Measurements from ENCODE around the gene ACOT12.

The ACOT12 gene

GRCh38 chr5:81400375-81400774, 6.4 kb upstream of the ACOT12 start:
- DNase-seq (ENCODE audit: low read depth in 3 of 3) = no peak

GRCh38 chr5:81398741-81399140, 4.8 kb upstream of the ACOT12 start:
- DNase-seq (ENCODE audit: low read depth in 3 of 3) = no peak

- DNase-seq (ENCODE audit: low read depth in 3 of 3) = no peak
Observed at GRCh38 chr5:81397176-81397575, 3.2 kb upstream of the ACOT12 start.

DNA sequence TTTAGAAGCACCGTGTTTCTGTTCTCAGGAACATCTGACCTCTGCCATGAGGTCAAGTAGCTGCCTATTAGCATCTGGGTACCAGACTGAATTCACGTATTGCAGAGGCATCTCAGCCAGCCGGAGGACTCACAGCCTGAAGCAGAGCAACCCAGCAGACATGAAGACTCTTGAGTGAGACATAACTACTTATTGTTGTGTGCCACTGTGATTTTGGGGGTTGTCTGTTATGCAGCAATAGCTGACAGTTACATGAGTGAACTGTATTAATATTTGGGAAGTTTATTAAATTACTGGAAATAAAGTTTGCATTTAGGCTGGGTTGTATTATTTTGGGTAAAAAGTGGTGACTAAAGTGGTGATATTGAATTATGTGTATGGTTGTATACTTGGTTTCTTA, 1.3 kb upstream of the ACOT12 start:
- no peak for DNase-seq (ENCODE audit: low read depth in 3 of 3)

GRCh38 chr5:81393430-81393782, 528 bp downstream of the ACOT12 start:
- DNase-seq (ENCODE audit: low read depth in 3 of 3) = no peak

DNA sequence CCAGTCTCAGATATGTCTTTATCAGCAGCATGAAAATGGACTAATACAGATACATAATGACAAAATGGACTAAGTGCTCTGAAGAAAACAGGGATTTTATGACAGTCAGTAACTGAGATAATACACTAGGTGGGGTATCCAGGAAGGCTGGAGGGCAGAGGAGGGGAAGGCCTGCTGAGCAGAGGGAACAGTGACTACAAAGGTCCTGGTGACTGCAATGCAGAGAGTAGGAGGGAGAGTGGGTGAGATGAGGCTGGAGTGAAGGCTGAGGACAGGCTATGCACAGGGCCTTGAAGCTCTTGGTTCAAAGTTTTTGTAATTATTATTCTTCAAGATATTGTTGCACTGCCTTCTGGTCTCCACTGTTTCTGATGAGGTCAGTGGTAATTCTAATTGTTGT, 4.9 kb downstream of the ACOT12 start:
- DNase-seq (ENCODE audit: low read depth in 3 of 3) = no peak

- DNase-seq (ENCODE audit: low read depth in 3 of 3) = no peak
Observed at GRCh38 chr5:81388169-81388568, 5.8 kb downstream of the ACOT12 start.

- DNase-seq (ENCODE audit: low read depth in 3 of 3) = no peak
Observed at GRCh38 chr5:81383867-81384266, 10.1 kb downstream of the ACOT12 start.

DNA sequence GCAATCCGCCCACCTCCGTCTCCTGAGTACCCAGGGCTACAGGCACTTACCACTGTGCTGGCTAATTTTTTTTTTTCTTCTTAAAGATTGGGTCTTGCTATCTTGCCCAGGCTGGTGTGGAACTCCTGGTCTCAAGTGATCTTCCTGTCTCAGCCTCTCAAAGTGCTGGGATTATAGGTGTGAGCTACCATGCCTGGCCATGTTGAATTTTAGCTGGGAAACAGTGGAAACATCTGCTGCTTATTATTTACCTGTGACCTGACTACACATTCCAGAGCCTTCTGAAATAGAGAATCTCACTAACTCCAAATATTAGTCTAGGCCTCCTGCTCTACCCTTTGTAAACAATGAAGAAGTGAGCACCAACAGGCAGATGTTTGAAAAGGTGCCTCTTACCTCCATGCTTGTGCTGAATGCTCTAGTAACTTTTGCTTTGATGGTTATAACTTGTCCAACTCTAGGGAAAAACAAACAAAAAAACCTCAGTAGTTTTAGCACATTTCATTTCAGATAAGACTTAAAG, 22.5 kb downstream of the ACOT12 start:
- no peak for DNase-seq (ENCODE audit: low read depth in 3 of 3)

DNA sequence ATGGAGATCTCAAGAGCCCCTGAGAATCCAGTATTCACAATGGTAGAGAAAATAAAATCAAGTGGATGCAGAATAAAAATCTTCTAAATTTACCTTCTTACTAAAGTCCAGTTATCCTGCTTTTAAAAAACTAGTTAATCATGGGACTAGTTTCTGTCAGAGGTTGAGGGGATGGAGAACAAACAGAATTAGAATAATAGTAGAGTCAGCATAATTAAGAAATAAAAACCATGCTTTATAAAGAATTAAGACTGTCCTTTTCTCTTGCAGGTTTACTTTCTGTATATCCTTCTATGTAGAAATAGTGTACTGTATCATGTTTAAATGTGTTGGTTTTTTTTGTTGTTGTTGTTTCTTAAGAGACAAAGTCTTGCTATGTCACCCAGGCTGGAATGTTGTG, 23.0 kb downstream of the ACOT12 start:
- no peak for DNase-seq (ENCODE audit: low read depth in 3 of 3)

- no peak for DNase-seq (ENCODE audit: low read depth in 3 of 3)
Observed at GRCh38 chr5:81365541-81365940, 28.4 kb downstream of the ACOT12 start.

DNA sequence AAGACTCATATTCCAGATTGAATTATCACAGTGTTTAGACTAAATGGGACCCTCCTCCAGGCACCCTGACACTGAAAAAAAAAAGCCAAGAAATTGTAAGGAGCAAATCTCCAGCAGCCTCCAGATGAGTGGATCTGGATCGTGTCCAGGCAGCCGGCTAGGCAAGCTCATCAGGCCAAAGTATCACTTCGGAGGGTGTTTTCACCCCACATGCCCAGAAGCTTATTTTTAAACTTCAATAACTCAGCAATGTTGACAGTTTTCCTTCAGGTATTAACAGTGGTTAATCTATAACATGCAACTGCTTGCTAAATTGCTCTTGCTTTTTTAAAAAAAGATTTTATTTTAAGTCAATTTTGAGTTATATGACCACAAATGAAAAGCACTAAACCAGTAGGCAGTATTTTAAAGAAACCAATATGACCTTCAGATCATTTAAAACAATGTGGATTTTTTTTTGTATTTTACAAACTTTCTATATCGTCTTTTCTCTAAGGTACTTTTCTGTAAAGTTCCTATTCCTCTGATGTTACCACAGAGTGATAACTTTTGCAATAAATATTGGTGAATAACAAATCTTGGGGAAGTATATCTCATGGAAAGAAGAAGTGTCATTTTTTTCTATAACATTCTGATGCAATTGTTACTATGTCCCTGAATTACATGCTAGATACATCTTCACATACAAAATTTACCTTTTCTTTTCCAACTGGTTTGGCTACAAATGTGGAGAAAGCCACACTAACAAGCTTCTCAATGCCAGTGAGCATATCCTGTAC, 30.7 kb downstream of the ACOT12 start:
- DNase-seq (ENCODE audit: low read depth in 3 of 3) = no peak

DNA sequence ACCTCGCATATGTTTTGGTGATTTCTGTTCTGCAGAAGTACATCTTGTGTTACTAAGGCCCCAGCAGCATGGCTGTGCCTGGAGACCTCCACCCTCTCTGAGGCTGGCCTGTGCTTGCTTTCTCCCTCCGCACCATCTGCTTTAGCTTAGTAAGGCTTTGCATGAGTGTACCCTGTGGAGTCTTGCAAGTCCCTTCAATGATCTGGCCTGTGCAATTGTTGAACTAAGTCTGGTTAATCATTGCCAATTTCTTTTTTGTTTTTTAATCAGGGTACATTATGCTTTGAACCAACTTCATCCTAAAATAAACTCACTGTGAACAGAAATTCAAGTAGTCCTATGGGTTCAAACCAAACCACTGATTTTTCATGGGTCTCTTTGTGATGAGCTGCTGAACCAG, 32.3 kb downstream of the ACOT12 start:
- DNase-seq (ENCODE audit: low read depth in 3 of 3) = no peak

GRCh38 chr5:81360640-81361039, 33.3 kb downstream of the ACOT12 start:
- no peak for DNase-seq (ENCODE audit: low read depth in 3 of 3)

DNA sequence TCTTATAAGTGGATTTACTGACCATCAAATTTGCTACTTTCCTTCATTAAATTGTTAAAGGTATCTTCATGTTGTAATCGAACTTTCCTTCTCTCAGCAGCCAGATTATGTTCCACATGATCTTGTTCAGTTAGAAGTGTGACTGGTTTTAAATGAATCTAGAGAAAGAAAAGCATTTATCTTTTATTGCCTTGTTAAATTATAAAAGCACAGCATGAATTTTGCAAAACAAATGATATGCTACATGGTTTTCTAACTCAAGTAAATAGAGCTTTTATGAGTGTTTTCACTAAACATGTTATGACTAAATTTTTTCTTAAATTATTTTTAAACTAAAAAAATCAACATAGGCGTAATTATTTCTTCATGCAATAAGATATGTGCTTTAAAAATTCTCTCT, 34.1 kb downstream of the ACOT12 start:
- DNase-seq (ENCODE audit: low read depth in 3 of 3) = no peak

- DNase-seq (ENCODE audit: low read depth in 3 of 3) = no peak
Observed at GRCh38 chr5:81359108-81359507, 34.8 kb downstream of the ACOT12 start.

DNA sequence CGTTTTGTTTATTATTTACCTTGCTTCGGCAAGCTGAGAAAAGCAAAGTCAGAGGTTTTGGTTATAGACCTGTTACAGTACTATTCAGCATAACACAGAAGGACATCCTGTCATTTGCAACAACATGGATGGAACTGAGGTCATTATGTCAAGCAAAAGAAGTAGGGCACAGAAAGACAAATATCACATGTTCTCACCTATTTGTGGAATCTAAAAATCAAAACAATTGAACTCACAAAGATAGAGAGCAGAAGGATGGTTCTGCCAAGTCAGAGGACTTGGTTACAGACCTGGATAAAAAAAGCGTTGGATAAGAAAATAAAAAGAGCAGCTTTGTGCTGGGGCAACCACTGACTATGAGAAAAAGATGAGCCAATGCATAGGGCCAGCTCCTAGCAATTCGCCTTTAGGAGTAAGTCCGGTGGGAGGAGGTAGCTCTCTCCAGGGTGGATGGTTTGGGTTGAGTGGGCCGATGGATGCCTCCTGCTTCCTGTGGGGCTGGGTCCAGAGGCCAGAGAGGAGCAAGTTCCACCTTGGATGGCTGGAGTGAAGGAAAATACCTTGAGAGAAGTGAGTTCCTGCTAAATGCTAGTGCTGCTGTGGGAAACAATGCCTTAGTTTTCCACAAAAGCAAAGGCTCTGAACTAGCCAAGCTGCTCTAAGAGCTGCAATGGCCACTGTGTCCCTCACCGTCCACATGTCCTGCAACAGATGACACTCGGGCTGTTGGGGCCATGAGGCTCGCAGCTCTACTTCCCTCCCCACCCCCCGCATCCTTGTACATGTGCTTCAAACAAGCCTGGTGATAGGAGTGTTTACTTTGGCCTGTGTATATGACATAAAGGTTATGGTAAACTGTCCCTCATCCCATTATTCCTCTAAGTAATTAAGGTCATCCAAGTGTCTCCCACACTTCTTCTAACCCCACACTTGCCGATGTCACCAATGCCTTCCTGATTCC, 38.4 kb downstream of the ACOT12 start:
- DNase-seq (ENCODE audit: low read depth in 3 of 3) = no peak

DNA sequence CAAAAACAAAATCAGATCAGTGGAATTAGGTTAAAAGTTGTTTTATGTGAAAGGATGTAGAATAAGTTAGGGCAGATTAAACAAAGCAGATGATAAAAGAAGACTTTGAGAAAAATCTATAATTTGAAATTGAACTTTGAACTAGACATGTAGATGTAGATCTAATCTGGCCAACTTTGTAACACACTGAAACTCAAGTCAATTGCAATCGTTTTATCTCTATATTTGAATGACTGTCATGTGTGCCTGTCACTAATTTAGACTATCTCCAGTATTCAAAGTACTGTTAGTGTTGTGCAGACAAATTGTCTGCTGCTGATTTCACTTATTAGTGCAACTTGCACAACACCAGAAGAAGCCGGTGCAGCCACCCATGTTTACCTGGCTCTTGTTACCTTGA, 39.8 kb downstream of the ACOT12 start:
- no peak for DNase-seq (ENCODE audit: low read depth in 3 of 3)

- DNase-seq (ENCODE audit: low read depth in 3 of 3) = no peak
Observed at GRCh38 chr5:81353189-81353588, 40.7 kb downstream of the ACOT12 start.

DNA sequence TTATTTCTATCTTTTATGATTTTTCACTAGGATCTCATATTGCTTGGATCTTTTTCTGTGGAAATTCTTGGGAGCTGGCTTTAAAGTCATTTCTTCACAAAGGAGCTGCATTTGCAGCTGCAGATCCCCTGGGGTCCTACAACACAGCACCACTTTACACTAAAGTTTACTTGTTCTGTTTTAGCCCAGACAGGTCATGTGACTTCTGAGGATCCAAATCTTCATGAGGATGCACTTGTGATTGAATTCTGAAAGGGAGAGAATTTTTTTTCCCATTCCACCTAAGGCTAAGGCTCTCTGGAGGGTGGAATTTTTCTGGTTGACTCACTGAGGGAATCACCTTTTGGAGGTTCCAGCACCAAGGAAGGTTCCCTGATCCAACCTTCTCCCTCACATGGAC, 43.4 kb downstream of the ACOT12 start:
- DNase-seq (ENCODE audit: low read depth in 3 of 3) = no peak

DNA sequence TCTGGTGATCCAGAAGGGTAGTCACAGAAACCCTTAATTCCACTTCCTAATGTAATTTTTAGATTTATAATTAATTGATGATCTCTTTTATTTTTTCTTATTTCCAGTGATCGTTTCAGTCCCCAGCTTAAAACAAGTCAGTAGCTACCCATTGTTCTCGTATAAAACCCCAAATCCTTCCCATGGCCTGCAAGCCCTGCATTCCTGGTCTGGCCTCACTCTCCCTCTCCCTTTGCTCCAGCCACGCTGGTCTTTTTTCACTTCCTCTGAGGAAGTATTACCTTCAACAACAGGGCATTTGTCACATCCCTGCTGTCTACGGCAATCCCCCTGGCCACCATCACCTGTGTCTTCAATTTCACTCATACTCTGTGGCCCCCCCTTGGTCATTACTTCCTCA, 44.8 kb downstream of the ACOT12 start:
- no peak for DNase-seq (ENCODE audit: low read depth in 3 of 3)

- no peak for DNase-seq (ENCODE audit: low read depth in 3 of 3)
Observed at GRCh38 chr5:81345411-81346003, 48.4 kb downstream of the ACOT12 start.
